GM23248 (cell line): ENCODE results near the gene CD52. TPM values are rescaled to one million over a fixed set of nuclear protein-coding genes. Genes with fewer than 3 reads are reported as not detected.

Experiments used
- DNase-seq: peaks from one replicate; pipeline ENCODE4 v3.0.0-alpha.2; 2015
- H2AFZ ChIP-seq: fragments of 200-600 bp; sonication (generic); 2 replicates; pipeline ENCODE4 v1.6.1; 2016; ENCODE audit warnings: antibody characterized with exemption
- H3F3A ChIP-seq: fragments of 200-600 bp; sonication (generic); 2 replicates; pipeline ENCODE4 v1.6.1; 2016; ENCODE audit warnings: mild to moderate bottlenecking, antibody characterized with exemption, mixed run types; ENCODE audit not compliant: insufficient read depth
- H3K27ac ChIP-seq: fragments of 200-600 bp; sonication (generic); 2 replicates; pipeline ENCODE4 v1.5.1; 2016; ENCODE audit warnings: mild to moderate bottlenecking
- H3K27me3 ChIP-seq: fragments of 200-600 bp; sonication (generic); replicated peaks from 2 replicates; pipeline ENCODE4 v1.6.1; 2016; ENCODE audit warnings: mild to moderate bottlenecking; ENCODE audit not compliant: insufficient read depth
- H3K36me3 ChIP-seq: fragments of 200-600 bp; sonication (generic); 2 replicates; pipeline ENCODE4 v1.6.1; 2016; ENCODE audit warnings: low read depth, mild to moderate bottlenecking
- H3K4me1 ChIP-seq: fragments of 200-600 bp; sonication (generic); 2 replicates; pipeline ENCODE4 v1.6.1; 2016; ENCODE audit warnings: mild to moderate bottlenecking; ENCODE audit not compliant: insufficient read depth
- H3K4me2 ChIP-seq: fragments of 200-600 bp; sonication (generic); one replicate; pipeline ENCODE4 v1.6.1; 2016; ENCODE audit warnings: mild to moderate bottlenecking; ENCODE audit not compliant: unreplicated experiment
- H3K4me3 ChIP-seq: fragments of 200-600 bp; sonication (generic); 2 replicates; pipeline ENCODE4 v1.5.1; 2016; ENCODE audit warnings: mild to moderate bottlenecking
- H3K79me2 ChIP-seq: fragments of 200-600 bp; sonication (generic); 2 replicates; pipeline ENCODE4 v1.6.1; 2016; ENCODE audit warnings: mild to moderate bottlenecking; ENCODE audit not compliant: insufficient read depth
- H3K9ac ChIP-seq: fragments of 200-600 bp; sonication (generic); 2 replicates; pipeline ENCODE4 v1.6.1; 2016; ENCODE audit warnings: mild to moderate bottlenecking
- H3K9me2 ChIP-seq: fragments of 200-600 bp; sonication (generic); 2 replicates; pipeline ENCODE4 v1.6.1; 2016; ENCODE audit warnings: mixed run types, mild to moderate bottlenecking, moderate library complexity; ENCODE audit not compliant: insufficient read depth
- H3K9me3 ChIP-seq: fragments of 200-600 bp; sonication (generic); one replicate; pipeline ENCODE4 v1.6.1; 2017; ENCODE audit warnings: low read depth
- H4K20me1 ChIP-seq: fragments of 200-600 bp; sonication (generic); 2 replicates; pipeline ENCODE4 v1.6.0; 2016; ENCODE audit not compliant: insufficient read depth
- EZH2 ChIP-seq: fragments of 200-600 bp; sonication (generic); IDR thresholded peaks from 2 replicates; pipeline ENCODE4 v1.6.1; 2018; ENCODE audit warnings: antibody characterized with exemption, mild to moderate bottlenecking; ENCODE audit not compliant: insufficient read depth, poor library complexity, severe bottlenecking
- EZH2phosphoT487 ChIP-seq: fragments of 200-600 bp; sonication (generic); IDR thresholded peaks from 2 replicates; pipeline ENCODE4 v1.6.1; 2018; ENCODE audit warnings: antibody characterized with exemption, moderate library complexity, mild to moderate bottlenecking, low read depth; ENCODE audit not compliant: insufficient read depth
- WGBS, 2 experiments: methylation state at CpG; one replicate each; pipeline ENCODE4 v1.1.6; 2015 to 2017; ENCODE audit warnings: low lambda C conversion rate in 2 of 2, low coverage in 1 of 2; ENCODE audit errors: missing lambda C conversion rate in 2 of 2; 5-methylcytosine and 5-hydroxymethylcytosine counted together
- in situ Hi-C: fragments of 300-500 bp; cut with MboI; formaldehyde crosslinking; loops from 2 replicates; pipeline ENCODE4 v1.15.0; 2020
- polyA plus RNA-seq: library from polyadenylated mRNA; unstranded; fragments of >200 nt; fragmentation: Nextera tagmentation; extraction: Ambion mirVana; gene quantifications from 2 replicates; pipeline ENCODE4 v1.2.1, GENCODE V29; 2016
- total RNA-seq: library from RNA; depleted of rRNA; stranded (reverse); fragments of >200 nt; shearing (Covaris generic); gene quantifications from 2 replicates; pipeline ENCODE4 v1.2.3, GENCODE V29; 2014

Gene CD52
- total and polyA plus RNA-seq, 2 experiments from 2014 or later, result not detected

DNA sequence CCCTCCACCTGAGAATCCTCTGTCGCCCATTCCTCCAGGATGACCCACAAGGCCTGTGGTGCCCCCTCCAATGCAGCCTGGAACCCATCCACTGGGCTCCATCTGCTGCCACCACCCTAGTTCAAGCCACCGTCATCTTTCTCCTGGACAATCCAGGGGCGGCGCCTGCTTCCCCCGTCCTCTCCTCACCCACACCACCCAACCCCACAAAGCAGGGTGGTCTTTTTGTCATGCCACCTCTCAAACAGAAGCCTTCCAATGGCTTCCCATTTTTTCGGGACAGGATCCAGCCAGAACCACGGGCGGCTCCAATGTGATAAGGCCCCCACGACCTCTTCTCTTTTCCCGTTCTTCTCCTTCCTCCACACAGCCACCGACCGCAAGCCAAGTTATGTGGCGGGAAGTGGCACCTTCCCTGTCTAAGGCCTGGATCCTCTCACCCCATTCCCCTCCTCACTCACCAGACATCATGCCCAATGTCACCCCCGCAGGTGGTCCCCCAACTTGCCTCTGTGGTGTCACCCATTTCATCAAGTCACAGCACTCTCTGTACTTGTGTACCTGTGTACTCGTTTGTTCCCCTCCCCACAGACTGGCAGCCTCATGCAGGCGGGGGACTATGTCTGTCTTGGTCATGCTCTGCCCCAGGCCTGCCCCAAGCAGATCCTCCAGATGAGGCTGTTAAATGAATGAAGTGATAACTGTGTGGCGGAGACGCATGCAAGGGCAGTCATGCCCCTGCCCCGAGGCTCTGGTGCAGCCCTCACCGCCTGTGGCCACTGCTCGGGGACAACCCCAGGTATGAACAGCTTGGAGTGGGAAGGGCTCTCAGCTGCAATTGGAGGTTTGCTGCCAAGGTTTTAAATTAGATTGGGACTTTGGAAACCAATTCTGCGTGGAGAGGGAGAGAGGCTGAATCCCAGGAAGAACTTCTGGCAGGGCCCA is 22.3 kb upstream of the CD52 start:
- no peaks in the 10 kb centered on the region for H3K79me2 ChIP-seq
- no peaks in the 10 kb centered on the region for H3F3A ChIP-seq
- no peak for DNase-seq
- no peaks in the 10 kb centered on the region for H3K9me2 ChIP-seq
- H3K27ac ChIP-seq, result no peak overlapping the region
- no peaks in the 10 kb centered on the region for H3K4me1 ChIP-seq
- no peak for TF ChIP-seq EZH2
- TF ChIP-seq EZH2phosphoT487, result no peak
- in situ Hi-C loops, result no loop called here
- WGBS, 2 experiments, result 86 to 92% methylated on average over 17 to 22 of the region's 22 CpGs
- H4K20me1 ChIP-seq, result no peaks in the 10 kb centered on the region
- H3K27me3 ChIP-seq, result no peaks in the 10 kb centered on the region
- no peak overlapping the region for H2AFZ ChIP-seq
- no peak overlapping the region for H3K4me2 ChIP-seq
- no peaks in the 10 kb centered on the region for H3K36me3 ChIP-seq
- H3K9me3 ChIP-seq, result no peaks in the 10 kb centered on the region
- no peak overlapping the region for H3K9ac ChIP-seq
- H3K4me3 ChIP-seq, result no peak overlapping the region

GRCh38 chr1:26296340-26297056 is 21.3 kb upstream of the CD52 start:
- no peak for DNase-seq
- no peaks in the 10 kb centered on the region for H3K9me3 ChIP-seq
- H3K36me3 ChIP-seq, result no peaks in the 10 kb centered on the region
- H3K27me3 ChIP-seq, result no peaks in the 10 kb centered on the region
- no peak overlapping the region for H3K27ac ChIP-seq
- no peak overlapping the region for H3K4me3 ChIP-seq
- TF ChIP-seq EZH2phosphoT487 (no peak), EZH2 (no peak)
- no peaks in the 10 kb centered on the region for H3K79me2 ChIP-seq
- no peaks in the 10 kb centered on the region for H4K20me1 ChIP-seq
- in situ Hi-C loops, result no loop called here
- H2AFZ ChIP-seq, result no peak overlapping the region
- H3K9ac ChIP-seq, result no peak overlapping the region
- H3K4me1 ChIP-seq, result no peaks in the 10 kb centered on the region
- H3K9me2 ChIP-seq, result no peaks in the 10 kb centered on the region
- no peaks in the 10 kb centered on the region for H3F3A ChIP-seq
- 90 to 91% methylated on average over 15 to 16 of the region's 16 CpGs for WGBS, 2 experiments
- no peak overlapping the region for H3K4me2 ChIP-seq

DNA sequence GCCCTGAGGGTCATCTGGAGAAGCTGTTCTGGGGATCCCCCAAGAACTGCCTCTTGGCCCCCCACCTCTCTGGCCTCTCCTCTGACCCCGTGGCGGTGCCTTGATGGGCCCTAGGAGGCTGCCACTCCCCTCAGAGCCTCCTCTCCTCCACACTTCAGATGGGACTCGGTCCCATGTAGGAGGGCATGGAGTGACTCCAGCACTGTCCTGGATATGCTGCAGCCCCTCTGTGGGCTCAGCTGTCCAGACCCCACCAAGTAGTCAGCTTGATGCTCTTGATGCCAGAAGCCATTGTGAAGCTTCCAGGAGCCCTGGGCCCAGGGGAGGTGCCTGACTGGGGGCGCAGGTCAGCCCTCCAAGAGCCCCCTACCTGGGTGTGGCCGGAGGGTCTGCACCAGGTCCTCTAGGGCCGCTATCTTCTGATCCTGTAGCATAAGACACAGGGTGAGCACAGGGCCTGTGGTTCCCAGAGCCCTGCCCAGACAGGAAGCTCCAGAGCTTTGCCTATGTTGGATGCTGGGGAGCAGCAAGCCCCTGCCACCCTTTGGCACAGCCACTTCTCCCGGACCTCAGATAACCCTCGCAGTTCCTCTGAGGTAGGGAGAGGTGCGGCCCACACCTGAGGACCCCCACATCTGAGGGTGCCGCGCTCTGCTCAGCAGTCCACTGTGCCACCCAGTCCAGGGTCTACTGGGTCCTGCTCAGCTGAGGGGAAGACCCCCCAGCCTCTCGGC is 20.5 kb upstream of the CD52 start:
- H4K20me1 ChIP-seq, result no peaks in the 10 kb centered on the region
- H3K27me3 ChIP-seq, result no peaks in the 10 kb centered on the region
- TF ChIP-seq EZH2phosphoT487 (no peak), EZH2 (no peak)
- H3F3A ChIP-seq, result no peaks in the 10 kb centered on the region
- no peaks in the 10 kb centered on the region for H3K4me1 ChIP-seq
- no peaks in the 10 kb centered on the region for H3K9me3 ChIP-seq
- in situ Hi-C loops, result no loop called here
- H3K4me3 ChIP-seq, result no peak overlapping the region
- H3K9ac ChIP-seq, result no peak overlapping the region
- WGBS, 2 experiments, result 91 to 98% methylated on average over 12 of the region's 12 CpGs
- no peaks in the 10 kb centered on the region for H3K36me3 ChIP-seq
- DNase-seq, result no peak
- no peaks in the 10 kb centered on the region for H3K79me2 ChIP-seq
- no peak overlapping the region for H2AFZ ChIP-seq
- H3K4me2 ChIP-seq, result no peak overlapping the region
- no peak overlapping the region for H3K27ac ChIP-seq
- no peaks in the 10 kb centered on the region for H3K9me2 ChIP-seq

- Histone ChIP-seq H3K79me2 (no peaks in the 10 kb centered on the region), H3K9me2 (no peaks in the 10 kb centered on the region), H4K20me1 (no peaks in the 10 kb centered on the region), H3K4me1 (peaks cover 3% of the 10 kb centered on the region), H2AFZ (no peak overlapping the region), H3K9ac (no peak overlapping the region), H3F3A (peaks cover 5% of the 10 kb centered on the region; the same call in 1 of the 2 replicates), H3K36me3 (no peaks in the 10 kb centered on the region), H3K4me3 (no peak overlapping the region), H3K27ac (no peak overlapping the region), H3K9me3 (no peaks in the 10 kb centered on the region), H3K27me3 (no peaks in the 10 kb centered on the region), H3K4me2 (no peak overlapping the region)
- DNase-seq, result no peak
- in situ Hi-C loops, result no loop called here
- WGBS, 2 experiments, result 74 to 97% methylated on average over 4 to 6 of the region's 6 CpGs
- TF ChIP-seq EZH2 (no peak), EZH2phosphoT487 (no peak)
Measured at GRCh38 chr1:26297791-26298124, 20.0 kb upstream of the CD52 start.
